ENCODE results near the gene NF1. TPM values are rescaled to one million over a fixed set of nuclear protein-coding genes. Genes with fewer than 3 reads are reported as not detected.
A peak's percentile ranks its signal among the peaks of the same experiment; 100 is the strongest.

The NF1 gene
- total and polyA plus RNA-seq, 2 of the 13 experiments (the other 11 are each of a cell fraction or from before 2014, with no cell fraction given): 21.5 to 26.5 TPM

GRCh38 chr17:31394544-31394943, 299.8 kb downstream of the NF1 start (continued):
- peak; percentile 31 for TF ChIP-seq ZNF781 (CRISPR knock-in tag; IDR thresholded peaks at IDR 0.05; ENCODE audit: borderline replicate concordance, not compliant biosample characterization)
- TF ChIP-seq U2AF1 (optimal IDR thresholded peaks at IDR 0.05; ENCODE audit: low read depth, low read length): no peak
- 0 out of 2 replicates have a peak, but pooled peaks have one; percentile 26 for TF ChIP-seq TAF1 (CRISPR knock-in tag; IDR thresholded peaks at IDR 0.05)
- peak; percentile 95 for TF ChIP-seq KLF11 (CRISPR knock-in tag; IDR thresholded peaks at IDR 0.05)
- no peak for TF ChIP-seq NAIF1 (CRISPR knock-in tag; IDR thresholded peaks at IDR 0.05; ENCODE audit: borderline replicate concordance)
- TF ChIP-seq TSC22D2 (CRISPR knock-in tag; IDR thresholded peaks at IDR 0.05; ENCODE audit: borderline replicate concordance): peak; percentile 93
- TF ChIP-seq, protein P1, sequence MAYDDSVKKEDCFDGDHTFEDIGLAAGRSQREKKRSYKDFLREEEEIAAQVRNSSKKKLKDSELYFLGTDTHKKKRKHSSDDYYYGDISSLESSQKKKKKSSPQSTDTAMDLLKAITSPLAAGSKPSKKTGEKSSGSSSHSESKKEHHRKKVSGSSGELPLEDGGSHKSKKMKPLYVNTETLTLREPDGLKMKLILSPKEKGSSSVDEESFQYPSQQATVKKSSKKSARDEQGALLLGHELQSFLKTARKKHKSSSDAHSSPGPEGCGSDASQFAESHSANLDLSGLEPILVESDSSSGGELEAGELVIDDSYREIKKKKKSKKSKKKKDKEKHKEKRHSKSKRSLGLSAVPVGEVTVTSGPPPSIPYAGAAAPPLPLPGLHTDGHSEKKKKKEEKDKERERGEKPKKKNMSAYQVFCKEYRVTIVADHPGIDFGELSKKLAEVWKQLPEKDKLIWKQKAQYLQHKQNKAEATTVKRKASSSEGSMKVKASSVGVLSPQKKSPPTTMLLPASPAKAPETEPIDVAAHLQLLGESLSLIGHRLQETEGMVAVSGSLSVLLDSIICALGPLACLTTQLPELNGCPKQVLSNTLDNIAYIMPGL (CRISPR knock-in tag; IDR thresholded peaks at IDR 0.05; ENCODE audit: borderline replicate concordance in 1 of 2, low read depth in 1 of 2): 0 out of 4 replicates have a peak, but pooled peaks of 1 of the 2 experiments have one; percentile 24
- TF ChIP-seq, protein P2, sequence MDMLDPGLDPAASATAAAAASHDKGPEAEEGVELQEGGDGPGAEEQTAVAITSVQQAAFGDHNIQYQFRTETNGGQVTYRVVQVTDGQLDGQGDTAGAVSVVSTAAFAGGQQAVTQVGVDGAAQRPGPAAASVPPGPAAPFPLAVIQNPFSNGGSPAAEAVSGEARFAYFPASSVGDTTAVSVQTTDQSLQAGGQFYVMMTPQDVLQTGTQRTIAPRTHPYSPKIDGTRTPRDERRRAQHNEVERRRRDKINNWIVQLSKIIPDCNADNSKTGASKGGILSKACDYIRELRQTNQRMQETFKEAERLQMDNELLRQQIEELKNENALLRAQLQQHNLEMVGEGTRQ (IDR thresholded peaks at IDR 0.05; ENCODE audit: low read depth, low read length): no peak
- TF ChIP-seq, protein P2 (CRISPR knock-in tag; IDR thresholded peaks at IDR 0.05; ENCODE audit: borderline replicate concordance): no peak
- no peak for TF ChIP-seq PTBP1 (IDR thresholded peaks at IDR 0.05; ENCODE audit: low read depth, low read length, poor library complexity, severe bottlenecking)
- peak; percentile 28; the same call in 1 of the 2 replicates for TF ChIP-seq ATF7-NPFF (CRISPR knock-in tag; IDR thresholded peaks at IDR 0.05; ENCODE audit: low read depth)
- TF ChIP-seq, protein P3, sequence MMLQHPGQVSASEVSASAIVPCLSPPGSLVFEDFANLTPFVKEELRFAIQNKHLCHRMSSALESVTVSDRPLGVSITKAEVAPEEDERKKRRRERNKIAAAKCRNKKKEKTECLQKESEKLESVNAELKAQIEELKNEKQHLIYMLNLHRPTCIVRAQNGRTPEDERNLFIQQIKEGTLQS (CRISPR knock-in tag; IDR thresholded peaks at IDR 0.05): 0 out of 2 replicates have a peak, but pooled peaks have one; percentile 45
- no peak for TF ChIP-seq TOE1 (CRISPR knock-in tag; IDR thresholded peaks at IDR 0.05)
- TF ChIP-seq KLF9 (CRISPR knock-in tag; IDR thresholded peaks at IDR 0.05; ENCODE audit: low read depth): 0 out of 2 replicates have a peak, but pooled peaks have one; percentile 35
- no peak for TF ChIP-seq NR2F6 (IDR thresholded peaks at IDR 0.05)
- peak; percentile 27; the same call in 1 of the 2 replicates for TF ChIP-seq NR2F6 (CRISPR knock-in tag; IDR thresholded peaks at IDR 0.05)
- TF ChIP-seq TBX2 (CRISPR knock-in tag; IDR thresholded peaks at IDR 0.05; ENCODE audit: borderline replicate concordance): no peak
- TF ChIP-seq STAG1 (CRISPR knock-in tag; IDR thresholded peaks at IDR 0.05): peak; percentile 13; the same call in 1 of the 2 replicates
- TF ChIP-seq, protein P4, sequence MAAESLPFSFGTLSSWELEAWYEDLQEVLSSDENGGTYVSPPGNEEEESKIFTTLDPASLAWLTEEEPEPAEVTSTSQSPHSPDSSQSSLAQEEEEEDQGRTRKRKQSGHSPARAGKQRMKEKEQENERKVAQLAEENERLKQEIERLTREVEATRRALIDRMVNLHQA (CRISPR knock-in tag; IDR thresholded peaks at IDR 0.05): no peak
- TF ChIP-seq TGIF2 (CRISPR knock-in tag; IDR thresholded peaks at IDR 0.05): peak; percentile 90
- peak; percentile 96 for TF ChIP-seq ZSCAN9 (CRISPR knock-in tag; IDR thresholded peaks at IDR 0.05; ENCODE audit: borderline replicate concordance)
- no peak for TF ChIP-seq AGO1 (IDR thresholded peaks at IDR 0.05; ENCODE audit: low read depth, low read length, poor library complexity, severe bottlenecking)
- TF ChIP-seq PRDM10 (CRISPR knock-in tag; IDR thresholded peaks at IDR 0.05; ENCODE audit: low read depth): peak; percentile 61; the same call in 1 of the 2 replicates
